Measurements from ENCODE around the gene SLC35E2B.
"Not testable (repeated sequence)": the region's sequence is repeated elsewhere in the genome, so short reads cannot be mapped to it uniquely, and the experiment has no call there.

- not testable (repeated sequence) for TF ChIP-seq CTCF, POLR2AphosphoS5, POLR2A, EP300 (IDR thresholded peaks at IDR 0.05)
Observed at GRCh38 chr1:1636621-1637478, 55.7 kb downstream of the SLC35E2B start.
